NCI-H1092 treated with DMSO at 0.1 percent for 48 hours (cell line): Measurements from ENCODE around the gene AXIN1.
A peak's percentile ranks its signal among the peaks of the same experiment; 100 is the strongest.
"Not testable (repeated sequence)": the region's sequence is repeated elsewhere in the genome, so short reads cannot be mapped to it uniquely, and the experiment has no call there.

Experiments
- DNase-seq: peaks from one replicate; lab custom pipeline; 2025; lab: John Stamatoyannopoulos, UW

The AXIN1 gene

GRCh38 chr16:333406-334094 lies 19.0 kb downstream of the AXIN1 start:
- no peak for DNase-seq

- not testable (repeated sequence) for DNase-seq
Observed at GRCh38 chr16:331181-331814, 21.2 kb downstream of the AXIN1 start.

DNA sequence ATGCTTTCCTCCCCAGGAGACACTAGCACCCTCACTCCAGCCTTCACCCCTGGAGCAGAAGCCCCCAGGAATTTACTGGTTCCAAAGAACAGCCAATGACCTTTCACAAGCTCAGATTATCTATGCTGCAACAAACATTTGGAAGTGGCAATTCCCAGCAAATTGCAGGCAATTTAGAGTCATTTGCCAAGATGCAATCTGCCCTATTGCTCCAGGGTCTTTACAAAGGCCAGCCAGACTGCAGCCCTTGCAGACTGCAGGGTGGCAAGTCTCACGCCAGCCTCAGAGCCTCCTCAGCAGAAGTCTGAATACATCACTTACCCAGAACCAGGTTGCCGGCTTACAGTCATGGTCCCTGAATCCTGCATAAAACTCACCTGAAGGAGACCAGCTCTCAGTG lies 21.8 kb downstream of the AXIN1 start:
- no peak for DNase-seq

DNA sequence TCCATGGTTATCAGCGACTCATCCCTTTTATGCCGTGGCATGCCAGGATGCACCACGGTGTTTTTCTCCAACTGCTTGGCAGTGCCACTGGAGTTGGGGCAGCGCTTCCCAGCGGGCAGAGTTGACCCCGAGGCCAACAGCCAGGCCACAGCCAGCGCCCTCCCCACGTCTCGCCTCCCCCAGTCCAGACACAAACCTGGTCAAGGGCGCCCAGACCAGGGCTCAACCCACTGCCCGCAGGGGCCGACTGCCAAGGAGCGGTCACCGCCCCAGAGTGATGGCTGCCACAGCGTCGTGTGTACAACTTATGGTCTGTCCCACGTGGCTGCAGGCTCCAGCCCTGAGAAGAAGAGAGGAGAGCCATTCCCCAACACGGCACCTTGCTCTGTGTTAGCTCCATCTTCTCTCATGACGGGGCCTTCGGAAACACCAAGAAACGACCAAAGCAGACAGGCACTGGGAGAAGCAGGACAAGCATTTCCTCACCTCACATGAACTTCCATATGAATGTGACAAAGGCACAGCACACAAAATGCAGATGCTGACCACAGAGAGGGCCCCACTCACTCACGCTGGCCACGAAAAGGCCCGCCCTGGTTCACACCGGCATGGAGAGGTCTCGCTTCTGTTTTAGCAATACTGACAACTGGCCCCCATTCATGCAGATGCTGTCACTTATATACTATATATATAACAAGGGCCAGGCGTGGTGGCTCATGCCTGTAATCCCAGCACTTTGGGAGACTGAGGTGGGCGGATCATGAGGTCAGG lies 27.0 kb downstream of the AXIN1 start:
- no peak for DNase-seq

DNA sequence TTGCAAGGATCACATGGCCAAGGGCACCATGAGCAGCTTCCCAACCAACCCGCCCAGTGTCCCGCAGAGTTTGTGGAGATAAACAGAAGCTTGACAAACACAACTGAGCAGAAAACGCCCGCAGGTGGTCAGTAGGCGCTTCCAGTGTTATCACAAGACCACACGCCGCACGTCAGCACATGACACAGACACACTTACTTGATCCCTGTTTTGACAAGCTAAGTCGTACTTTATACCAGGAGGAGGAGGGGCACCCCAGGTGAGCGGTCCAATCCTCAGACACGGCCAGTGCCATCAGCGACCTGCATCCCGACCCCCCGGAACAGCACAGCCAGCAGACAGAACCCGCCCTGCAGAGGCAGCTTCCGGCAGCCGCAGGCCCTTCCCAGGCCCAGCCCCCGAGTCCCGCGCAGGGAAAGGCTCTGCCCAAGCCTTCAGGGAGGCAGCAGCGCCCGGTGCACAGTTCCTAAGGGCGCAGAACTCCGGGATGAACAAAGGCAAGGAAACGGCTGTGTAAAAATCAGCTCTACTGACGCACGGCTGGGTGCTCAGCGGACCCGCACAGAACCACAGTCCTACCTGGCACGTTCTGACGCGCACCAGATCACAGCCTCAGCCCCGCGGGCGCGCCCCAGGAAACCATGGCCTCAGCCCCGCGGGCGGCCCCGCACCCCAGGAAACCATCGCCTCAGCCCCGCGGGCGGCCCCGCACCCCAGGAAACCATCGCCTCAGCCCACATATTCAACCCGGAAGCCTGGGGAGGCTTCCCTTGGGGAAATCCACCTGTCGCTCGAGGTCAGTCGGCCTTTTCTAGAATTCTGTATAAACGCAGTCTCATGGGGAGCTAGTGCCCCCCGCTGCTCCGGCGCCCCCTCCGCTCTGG lies 27.8 kb downstream of the AXIN1 start:
- DNase-seq: no peak

DNA sequence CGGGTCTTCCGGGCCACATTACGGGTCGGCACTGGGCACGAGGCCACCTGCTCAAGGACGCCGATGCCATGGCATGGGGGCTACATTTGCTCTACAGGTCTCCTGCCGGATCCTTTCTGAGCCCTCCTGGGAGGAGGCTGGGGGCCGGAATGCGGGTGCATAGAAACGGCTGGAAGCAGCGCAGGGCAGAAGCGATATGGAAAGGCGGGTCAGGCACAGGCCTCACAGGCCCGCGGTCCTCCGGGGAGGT lies 28.4 kb downstream of the AXIN1 start:
- no peak for DNase-seq

DNA sequence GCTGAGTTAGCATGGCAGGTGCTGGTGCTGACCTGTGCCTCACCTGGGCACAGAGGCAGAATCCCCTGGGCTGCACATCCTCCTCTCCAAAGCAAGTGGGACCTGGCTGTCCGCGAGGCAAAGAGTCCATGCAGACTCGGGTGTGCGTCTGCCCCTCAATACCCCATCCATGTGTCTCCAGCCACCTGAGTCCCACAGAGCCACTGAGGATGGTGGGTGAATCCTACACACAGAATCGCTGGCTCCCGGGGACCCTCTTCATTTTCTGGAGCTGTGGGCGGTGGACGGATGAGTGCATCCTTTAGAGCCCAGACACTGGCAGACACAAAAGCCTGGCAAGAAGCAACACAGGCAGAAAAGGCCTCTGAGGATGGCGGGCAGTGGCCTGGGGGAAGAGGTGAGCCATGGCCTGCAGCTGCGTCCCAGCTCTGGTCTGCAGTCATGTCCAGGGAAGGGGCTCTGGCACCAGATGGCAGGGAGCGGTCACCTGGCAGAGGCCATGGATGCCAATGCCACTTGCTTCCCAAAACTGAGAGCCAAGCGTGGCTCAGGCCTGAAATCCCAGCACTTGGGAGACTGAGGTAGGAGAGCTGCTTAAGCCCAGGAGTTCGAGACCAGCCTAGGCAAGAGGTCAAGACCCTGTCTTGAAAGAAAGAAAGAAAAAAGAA lies 29.9 kb downstream of the AXIN1 start:
- no peak for DNase-seq

DNA sequence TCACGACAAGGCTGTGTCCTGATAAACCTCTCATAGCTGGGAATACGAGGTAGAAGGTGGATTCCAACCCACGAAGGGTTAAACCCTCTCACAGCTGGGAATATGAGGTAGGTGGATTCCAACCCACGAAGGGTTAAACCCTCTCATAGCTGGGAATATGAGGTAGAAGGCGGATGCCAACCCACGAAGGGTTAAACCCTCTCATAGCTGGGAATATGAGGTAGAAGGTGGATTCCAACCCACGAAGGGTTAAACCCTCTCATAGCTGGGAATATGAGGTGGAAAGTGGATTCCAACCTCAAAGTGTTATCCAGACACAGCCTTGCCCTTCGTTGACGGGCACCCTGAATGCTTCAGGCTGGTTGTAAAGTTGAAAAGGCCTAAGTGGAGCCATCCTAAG lies 31.0 kb downstream of the AXIN1 start:
- DNase-seq: no peak

DNA sequence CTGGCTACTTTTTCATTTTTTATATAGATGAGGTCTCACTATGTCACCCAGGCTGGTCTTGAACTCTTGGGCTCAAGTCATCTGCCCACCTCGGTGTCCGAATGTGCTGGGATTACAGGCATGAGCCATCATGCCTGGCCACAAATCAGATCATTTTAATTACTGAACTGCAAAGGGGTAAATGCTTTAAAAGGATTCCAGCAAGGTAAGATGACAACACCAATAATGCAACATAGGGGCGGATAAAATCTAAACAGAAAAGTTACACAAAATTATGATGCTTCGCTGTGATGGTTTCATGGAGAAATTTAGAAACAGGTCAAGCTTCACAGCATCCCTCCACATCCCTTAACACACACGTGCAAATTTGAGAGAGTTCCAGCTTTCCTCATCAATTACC lies 32.3 kb downstream of the AXIN1 start:
- DNase-seq: no peak

- DNase-seq: no peak
Observed at GRCh38 chr16:318628-319027, 33.9 kb downstream of the AXIN1 start.

DNA sequence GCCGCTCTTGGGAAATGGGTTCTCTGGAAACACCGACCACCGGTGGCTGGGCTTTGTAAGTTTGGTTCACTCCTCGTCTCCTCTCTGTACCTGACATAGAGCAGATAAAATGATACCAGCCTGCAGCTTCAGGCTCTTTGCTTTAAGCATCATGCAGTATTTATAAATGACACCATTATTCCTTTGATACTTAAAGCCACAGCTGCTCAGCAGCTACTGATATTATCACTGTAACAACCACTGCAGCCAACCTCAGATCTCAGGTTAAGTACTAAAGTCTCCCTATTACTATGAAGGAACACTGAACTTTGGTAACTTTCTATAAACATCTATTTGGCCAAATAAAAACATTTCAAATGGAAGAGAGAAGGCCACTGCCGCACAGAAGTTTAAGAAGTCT lies 34.9 kb downstream of the AXIN1 start:
- DNase-seq: no peak

GRCh38 chr16:316741-317464 lies 35.6 kb downstream of the AXIN1 start:
- no peak for DNase-seq

- DNase-seq: peak; percentile 87
Observed at GRCh38 chr16:314795-315299, 37.7 kb downstream of the AXIN1 start.

DNA sequence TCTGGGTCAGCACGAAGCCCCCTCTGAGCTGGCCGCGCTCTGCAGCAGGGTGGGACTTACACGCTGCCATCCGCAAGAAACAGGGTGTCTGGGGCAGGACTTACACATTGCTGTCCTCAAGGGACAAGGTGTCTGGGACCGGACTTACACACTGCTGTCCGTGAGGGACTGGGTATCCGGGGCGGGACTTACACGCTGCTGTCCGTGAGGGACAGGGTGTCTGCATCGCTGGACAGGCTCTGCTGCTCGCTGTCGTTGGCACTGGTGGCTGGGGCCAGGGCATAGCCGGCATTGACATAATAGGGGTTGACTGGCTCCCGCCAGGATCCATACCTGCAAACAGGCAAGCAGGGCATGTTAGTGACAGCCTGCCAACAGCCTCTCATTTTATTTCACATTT lies 38.2 kb downstream of the AXIN1 start:
- no peak for DNase-seq

DNA sequence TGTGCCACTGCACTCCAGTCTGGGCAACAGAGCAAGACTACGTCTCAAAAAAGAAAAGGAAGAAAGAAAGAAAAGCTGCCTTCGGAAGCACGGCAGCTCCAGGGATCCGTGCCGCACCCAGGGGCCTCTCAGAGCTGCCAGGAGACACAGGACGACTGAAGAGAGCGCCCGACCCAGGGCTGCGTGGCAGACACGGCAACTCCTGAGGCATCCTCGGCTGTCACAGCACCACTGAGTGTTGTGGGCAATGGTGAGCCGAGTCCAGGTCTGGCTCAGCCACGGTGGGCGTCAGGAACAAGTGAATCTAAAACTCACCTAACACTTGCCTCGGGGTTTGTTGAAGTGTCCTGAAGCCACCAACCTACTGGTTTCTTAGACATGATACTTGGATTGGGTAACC lies 40.8 kb downstream of the AXIN1 start:
- no peak for DNase-seq

GRCh38 chr16:309476-309875 lies 43.0 kb downstream of the AXIN1 start:
- no peak for DNase-seq

- DNase-seq: no peak
Observed at GRCh38 chr16:307691-308312, 44.7 kb downstream of the AXIN1 start.

GRCh38 chr16:306911-307370 lies 45.6 kb downstream of the AXIN1 start:
- DNase-seq: peak; percentile 5

DNA sequence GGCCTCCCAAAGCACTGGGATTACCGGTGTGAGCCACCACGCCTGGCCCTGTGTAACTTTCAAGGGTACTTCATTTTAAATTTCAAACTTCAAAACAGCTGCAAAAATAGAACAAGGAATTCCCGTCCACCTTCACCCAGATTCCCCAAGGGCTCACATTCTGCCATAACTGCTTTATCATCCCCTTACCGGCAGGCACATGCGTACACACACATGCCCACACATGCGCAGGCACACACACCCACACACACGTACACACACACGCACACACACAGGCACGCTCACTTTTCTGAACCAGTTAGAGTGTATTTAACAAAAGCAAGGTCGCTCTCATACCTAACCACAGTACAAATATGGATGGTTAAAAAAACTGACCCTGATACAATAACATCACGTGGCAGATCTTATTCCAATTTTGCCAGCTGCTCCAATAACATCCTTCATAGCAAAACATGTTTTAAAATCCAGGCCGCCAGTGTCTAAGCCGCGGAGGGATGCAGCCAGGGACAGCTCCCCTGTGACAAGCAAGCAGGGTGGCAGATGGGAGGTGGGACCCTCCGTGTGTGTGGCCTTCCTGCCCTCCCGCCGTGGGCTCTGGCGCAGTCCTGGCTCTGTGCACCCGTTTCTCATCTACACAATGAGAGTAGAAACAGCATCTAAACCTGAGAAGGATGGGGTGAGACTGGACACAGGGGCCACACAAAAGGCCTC lies 46.5 kb downstream of the AXIN1 start:
- no peak for DNase-seq
